ENCODE data around the gene SYCE3.

The SYCE3 gene

GRCh38 chr22:50548921-50549790 lies 13.6 kb downstream of the SYCE3 start:
- DNase-seq (ENCODE audit: low spot score), result no peak

DNA sequence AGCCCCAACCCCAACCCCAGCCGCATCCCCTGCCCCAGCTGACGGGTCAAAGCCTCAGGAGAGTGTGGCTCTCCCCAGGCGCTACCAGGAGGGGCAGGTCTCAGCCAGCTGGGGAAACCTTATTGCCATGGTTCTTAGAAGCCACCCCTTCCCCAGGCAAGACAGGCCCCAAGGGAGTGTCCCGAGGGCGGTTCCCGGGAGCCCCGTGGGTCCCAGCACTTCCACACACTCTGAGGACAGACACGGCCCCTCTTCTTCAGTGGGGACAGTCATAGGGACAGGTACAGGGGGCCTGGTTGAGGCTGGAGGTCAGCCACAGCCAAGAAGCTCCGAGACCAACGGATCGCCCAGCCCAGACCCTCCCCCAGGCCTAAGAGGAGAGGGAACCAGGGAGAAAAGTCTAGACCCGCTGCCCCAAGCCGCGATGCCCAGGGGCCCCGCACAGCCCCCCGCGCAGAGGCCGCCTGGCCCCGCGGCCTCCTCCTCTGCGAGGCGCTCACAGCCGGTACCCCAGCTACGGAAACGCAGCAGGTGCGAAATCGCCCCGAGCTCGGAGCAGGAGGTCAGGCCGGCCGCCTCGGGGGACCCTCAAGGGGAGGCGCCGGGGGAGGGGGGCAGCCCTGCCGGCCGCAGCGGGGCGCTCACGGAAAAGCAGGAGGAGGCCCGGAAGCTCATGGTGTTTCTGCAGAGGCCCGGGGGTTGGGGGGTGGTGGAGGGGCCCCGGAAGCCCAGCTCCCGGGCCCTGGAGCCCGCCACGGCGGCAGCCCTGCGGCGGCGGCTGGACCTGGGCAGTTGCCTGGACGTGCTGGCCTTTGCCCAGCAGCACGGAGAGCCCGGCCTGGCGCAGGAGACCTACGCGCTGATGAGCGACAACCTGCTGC lies 14.4 kb downstream of the SYCE3 start:
- DNase-seq (ENCODE audit: low spot score), result peak; percentile 57

DNA sequence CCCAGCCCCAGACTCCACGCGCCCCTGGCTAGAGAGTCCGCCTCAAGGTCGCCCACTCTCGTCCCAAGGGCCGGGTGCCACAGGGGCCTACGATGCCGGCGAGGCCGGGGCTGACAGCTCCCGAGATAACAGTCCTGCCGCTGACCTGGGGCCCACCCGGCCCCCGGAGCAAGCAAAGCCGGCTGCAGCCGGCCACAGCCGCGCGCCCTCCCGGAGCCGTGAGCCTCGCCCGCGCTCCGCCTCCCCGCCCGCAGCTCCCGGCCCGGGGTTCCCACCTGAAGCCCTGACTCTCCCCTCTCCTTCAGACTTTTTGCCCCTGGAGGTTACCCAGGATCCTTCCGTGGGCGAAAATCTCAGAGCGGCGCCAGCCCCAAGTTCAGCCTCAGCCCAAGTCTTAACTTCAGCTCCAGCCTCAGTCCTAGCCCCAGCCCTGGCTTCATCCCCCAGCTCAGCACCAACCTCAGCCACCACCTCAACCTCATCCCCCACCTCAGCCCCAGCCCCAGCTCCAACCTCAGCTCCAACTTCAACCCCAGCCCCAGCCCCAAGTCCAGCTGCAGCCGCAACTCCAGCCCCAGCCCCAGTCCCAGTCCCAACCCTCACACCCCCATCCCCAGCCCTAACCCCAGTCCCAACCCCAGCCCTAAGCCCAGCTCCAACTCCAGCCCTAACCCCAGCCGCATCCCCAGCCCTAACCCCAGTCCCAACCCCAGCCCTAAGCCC lies 15.3 kb downstream of the SYCE3 start:
- DNase-seq (ENCODE audit: low spot score), result no peak

DNA sequence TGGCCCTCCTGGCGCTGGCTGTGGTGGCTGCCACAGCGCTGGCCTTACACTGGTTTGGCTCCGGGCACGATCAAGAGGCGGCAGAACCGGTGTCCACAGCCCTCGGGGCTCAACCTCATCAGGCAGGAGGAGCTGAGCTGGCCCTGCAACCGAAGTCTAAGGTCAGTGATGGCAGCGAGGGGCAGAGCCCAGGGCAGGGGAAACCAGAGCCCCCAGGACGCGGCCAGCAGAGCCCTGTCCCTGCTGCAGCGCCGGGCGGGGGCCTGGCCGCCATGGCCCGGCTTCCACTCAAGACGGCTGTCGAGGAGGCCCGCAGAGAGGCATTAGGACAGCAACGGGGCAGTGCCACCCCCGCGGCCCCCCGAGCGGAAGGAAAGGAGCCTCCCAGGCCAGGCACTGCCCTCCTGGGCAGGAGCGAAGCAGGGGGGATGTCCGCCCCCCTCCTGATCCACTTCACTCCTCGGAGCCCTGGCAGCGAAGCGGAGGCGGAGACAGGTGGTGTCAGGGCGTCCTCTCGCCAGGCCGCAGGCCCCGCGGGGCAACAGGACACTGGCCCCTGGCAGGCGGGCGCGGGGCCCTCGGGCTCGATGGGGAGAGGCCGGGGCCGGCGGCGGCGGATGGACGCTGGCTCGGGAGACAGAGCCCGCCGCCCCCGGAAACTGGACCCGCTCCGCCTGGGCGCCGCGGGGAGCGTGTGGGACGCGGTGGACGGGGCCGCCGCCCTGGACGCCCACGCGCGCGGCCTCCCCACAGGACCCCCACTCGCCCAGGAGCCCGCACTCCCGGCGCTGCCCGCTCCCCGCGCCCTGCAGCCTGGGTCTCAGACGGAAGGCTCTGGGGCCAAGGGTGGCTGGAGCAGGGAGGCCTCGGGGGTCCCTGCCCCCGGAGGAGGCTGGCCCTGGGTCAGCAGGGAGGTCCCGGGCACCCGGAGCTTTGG lies 16.1 kb downstream of the SYCE3 start:
- DNase-seq (ENCODE audit: low spot score), result no peak

DNA sequence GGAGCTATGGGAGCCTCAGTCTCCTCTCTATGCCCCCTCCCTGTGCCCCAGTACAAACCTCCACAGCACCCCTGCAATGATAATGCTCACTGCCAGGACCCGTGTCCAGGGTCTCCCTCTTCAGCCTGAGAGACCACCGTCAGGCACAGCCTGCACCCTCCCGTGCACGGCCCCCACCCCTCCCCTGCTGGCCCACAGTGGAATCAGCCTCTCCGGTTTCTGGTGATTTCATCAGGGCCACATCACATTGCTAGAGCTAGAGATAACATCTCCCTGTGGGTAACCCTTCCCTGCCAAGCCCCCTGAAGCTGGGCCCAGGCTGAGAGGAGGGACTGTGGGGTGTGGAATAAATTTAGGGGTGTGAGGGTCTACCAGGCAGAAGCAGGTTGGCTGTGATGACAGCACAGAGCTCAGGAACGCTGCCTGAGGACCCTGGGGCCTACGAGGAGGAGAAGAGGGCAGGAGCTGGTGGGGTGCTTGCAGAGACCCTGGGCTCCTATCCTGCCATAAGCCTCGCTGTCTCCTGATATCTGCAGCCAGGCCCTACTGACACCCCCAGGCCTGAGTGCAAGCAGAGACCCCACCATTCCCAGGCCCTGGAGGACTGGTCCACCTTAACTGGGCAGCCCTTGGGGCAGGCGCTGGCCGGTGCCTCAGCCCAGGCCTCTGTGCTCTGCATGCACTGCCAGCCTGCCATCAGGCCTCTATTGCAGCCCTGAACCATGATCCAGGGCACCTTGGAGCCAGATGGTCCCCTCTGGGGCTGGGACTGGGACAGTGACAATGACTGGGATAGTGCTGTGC lies 17.0 kb downstream of the SYCE3 start, which contains the start of gene KLHDC7B:
Gene KLHDC7B (plus strand): TSS at position 378 of the 804 bp plus-strand sequence. CDS start 345 bp downstream, at position 723.
- peak; percentile 41 for DNase-seq (ENCODE audit: low spot score)

DNA sequence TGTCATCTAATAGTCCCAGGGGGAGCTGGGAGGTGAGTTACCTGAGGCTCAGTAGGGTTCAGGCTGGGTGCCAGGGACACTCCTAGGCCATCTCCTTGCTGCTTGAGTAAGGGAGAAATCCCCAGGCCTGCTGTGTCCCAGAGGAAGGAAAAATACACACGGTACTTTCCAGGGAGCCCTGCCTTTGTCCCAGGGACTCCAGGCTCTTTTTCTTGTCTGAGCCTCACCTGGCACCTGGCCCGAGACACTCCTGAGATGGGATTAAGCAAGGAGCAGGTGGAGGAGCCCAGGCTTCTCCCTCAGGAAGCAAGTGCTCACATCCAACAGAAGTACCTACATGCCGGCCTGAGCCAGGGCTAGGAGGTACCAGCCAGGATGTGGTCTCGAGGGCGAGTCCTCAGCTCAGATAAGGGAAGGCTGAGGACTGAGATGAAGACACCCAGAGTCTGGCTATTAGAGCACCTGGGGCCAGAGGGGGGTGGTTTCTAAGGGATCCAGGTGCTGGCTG lies 17.9 kb downstream of the SYCE3 start:
- DNase-seq (ENCODE audit: low spot score), result no peak

DNA sequence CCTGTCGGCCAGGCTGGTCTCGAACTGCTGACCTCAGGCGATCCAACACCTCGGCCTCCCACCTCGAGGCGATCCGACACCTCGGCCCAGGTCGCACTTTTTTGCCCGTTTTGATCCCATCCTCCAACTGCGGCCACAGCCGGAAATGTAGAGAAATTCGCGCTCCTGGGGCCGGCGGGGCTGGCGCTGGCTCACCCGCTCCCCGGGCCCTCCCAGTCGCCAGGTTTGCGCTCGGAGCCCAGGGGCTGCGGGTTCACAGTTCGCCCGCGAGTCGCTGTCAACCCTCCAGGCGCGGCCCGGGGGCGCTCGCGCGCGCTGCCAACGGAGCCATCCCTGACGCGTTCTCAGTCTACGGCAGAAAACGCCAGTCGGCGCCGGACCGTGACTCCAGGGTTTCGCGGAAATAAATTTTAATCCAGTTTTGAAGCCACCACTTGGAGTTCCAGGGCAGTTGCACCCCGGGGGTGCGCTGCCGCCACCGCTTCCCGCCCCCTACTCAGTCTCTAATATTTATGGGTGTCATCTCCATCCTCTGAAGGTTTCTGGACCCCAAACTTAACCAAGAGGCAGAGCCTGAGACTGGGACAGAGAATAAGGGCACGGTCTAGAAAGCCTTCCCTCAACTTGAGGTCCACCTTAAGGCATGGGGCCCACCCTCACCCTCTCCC lies 18.5 kb downstream of the SYCE3 start:
- peak; percentile 86 for DNase-seq (ENCODE audit: low spot score)

GRCh38 chr22:50542416-50542927 lies 20.2 kb downstream of the SYCE3 start:
- no peak for DNase-seq (ENCODE audit: low spot score)

DNA sequence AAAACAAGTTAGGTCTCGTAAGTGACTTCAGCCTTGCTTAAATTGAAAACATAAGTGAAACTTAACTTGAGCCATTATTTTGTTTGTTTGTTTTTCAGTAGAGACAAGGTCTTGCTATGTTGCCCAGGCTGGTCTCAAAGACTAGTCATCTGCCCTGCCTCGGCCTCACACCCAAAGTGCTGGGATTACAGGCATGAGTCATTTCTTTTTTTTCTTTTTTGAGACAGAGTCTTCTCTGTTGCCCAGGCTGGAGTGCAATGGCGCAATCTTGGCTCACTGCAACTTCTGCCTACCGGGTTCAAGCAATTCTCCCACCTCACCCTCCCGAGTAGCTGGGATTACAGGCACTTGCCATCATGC lies 21.1 kb downstream of the SYCE3 start:
- DNase-seq (ENCODE audit: low spot score), result peak; percentile 52

DNA sequence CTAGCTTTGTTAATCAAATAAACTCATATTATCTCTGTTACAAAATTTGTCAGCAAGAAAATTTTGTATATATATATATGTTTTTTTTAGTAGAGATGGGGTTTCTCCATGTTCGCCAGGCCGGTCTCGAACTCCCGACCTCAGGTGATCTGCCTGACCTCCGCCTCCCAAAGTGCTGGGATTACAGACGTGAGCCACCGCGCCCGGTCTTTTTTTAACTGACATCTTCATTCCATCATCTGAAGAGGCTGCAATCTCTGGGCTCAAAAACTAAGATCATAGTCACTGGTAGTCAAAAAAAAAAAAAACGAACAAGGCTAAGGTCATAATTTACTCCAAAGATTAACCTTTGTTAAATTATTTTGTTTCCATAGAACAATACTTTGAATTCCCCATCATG lies 22.3 kb downstream of the SYCE3 start:
- no peak for DNase-seq (ENCODE audit: low spot score)

- no peak for DNase-seq (ENCODE audit: low spot score)
These were observed 25.0 kb downstream of the SYCE3 start for GRCh38 chr22:50537765-50538164.

DNA sequence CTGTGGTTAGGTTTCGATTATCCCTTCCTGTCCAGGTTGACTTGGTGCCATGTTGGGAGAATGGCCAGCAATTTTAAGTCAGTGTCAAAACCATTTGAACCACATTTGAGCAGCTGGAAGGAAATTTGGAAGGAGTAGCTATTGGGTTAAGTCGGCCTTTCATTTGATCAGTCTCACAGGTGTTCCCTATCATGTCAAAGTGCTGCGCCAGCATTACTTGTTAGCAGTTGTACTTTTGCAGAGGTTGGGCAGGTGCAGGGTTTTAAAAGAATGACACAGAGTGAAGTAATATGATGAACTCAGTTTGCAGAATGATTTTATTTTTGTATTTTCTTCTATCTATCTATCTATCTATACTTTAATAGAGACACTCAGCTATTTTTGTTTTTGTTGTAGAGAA lies 26.5 kb downstream of the SYCE3 start:
- no peak for DNase-seq (ENCODE audit: low spot score)

DNA sequence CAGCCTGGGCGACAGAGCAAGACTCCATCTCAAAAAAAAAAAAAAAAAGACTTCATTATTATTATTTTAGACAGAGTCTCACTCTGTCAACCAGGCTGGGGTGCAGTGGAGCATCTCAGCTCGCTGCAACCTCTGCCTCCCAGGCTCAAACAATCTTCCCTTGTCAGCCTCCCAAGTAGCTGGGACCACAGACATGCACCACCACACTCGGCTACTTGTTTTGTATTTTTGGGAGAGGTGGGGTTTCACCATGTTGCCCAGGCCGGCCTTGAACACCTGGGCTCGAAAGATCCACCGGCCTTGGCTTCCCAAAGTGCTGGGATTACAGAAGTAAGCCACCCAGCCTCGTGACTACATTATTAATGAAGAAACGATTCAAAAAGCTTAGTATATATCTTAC lies 27.6 kb downstream of the SYCE3 start:
- DNase-seq (ENCODE audit: low spot score), result no peak

DNA sequence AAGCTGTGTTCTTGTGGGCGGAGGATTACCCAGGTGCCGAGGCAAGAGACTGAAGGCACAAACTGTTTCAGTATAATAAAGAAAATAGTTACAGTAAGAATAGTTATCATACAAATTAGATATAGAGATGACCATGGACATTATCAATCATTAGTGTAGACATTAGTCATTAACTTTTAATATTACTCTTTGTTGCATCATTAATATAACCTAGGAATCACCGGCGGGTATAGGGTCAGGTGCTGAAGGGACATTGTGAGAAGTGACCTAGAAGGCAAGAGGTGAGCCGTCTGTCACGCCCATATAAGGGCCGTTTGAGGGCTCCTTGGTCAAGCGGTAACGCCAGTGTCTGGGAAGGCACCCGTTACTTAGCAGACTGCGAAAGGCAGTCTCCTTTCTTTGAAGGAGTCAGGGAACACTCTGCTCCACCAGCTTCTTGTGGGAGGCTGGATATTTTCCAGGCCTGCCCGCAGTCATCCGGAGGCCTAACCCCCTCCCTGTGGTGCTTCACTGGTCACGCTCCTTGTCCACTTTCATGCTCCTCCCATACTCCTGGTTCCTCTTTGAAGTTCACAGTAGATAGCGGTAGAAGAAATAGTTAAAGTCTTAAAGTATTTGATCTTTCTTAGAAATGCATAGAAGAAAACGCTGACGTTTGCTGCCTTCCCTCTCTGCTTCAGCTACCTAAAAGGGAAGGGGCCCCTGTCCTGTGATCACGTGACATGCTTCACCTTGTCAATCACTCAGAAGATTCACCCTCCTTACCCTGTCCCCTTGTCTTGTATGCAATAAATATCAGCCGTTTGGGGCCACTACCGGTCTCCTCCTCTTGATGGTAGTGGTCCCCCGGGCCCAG lies 28.6 kb downstream of the SYCE3 start:
- peak; percentile 38 for DNase-seq (ENCODE audit: low spot score)

- DNase-seq (ENCODE audit: low spot score), result no peak
These were observed 29.6 kb downstream of the SYCE3 start for GRCh38 chr22:50532824-50533796.

GRCh38 chr22:50531962-50532674 lies 30.6 kb downstream of the SYCE3 start:
- DNase-seq (ENCODE audit: low spot score), result no peak
